ENCODE data around the gene DOCK1. TPM values are rescaled to one million over a fixed set of nuclear protein-coding genes. Genes with fewer than 3 reads are reported as not detected.

DOCK1 gene
- total RNA-seq, 2 experiments from 2014 or later: 0.22 to 0.29 TPM

DNA sequence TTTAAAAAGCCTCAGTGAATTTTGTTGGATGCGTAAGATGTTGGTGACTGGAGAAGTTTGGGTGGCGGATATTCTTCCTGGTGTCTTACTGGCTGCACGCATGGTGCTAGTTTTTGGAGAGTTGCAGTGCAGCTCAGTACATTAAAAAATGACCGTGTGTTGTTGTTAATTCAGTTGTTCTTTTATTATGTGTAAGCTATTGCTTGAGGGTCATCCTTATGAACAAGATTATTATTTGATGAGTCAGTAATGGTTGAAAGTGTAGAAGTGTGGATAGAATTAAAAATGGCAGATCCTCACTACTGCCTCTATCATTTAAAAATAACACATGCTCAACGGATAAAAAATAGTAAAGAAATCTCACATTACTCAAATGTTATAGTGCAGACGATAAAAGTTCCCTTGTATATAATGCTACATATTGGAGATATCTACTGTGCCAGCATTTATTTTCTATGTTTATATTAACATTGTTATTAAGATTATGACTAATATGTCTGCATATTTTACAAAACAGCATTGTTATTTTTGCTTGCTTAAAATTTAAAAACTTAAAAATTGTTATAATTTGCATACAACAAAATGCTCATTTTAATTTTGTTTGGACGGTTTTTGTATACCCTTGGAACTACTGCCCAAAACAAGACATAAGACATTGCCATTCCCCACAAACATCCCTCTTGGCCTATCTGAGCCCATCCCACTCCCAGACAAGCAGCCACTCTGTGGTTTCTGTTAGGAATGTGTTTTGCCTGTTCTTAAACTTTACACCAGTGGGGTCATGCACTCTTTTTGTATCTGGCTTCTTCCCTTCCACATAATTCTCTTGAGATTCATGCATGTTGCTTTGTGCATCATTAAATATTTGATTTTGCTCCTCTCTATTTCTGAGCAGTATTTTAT lies 142.0 kb downstream of the DOCK1 start:
- intact Hi-C loops (cut with micrococcal nuclease): no loop called here
- no peak for DNase-seq
- ChIA-PET POLR2A (no interaction called here), CTCF (no interaction called here)
- Mint-ChIP-seq H3K4me3 (no peak overlapping the region), H3K27ac (no peak overlapping the region), H3K4me1 (ENCODE audit: low read depth) (no peaks in the 10 kb centered on the region), H3K9me3 (no peaks in the 10 kb centered on the region), H3K27me3 (no peaks in the 10 kb centered on the region), H3K36me3 (no peaks in the 10 kb centered on the region)

DNA sequence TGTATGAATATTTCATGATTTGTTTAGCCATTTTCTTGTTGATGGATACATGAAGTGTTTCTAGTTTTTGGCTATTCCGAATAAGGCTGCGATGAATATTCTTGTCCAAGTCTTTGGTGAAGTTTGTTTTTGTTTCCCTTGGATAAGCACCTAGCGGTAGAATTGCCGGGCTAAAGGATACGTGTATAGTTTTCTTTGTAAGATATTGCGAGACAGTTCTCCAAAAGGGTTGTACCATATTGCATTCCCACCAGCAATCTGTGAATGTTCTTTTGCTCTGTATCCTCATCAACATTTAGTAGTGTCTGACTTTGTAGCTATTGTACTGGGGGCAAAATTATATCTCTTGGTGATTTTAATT lies 142.6 kb downstream of the DOCK1 start:
- Mint-ChIP-seq H3K4me3 (no peak overlapping the region), H3K36me3 (no peaks in the 10 kb centered on the region), H3K27me3 (no peaks in the 10 kb centered on the region), H3K4me1 (ENCODE audit: low read depth) (no peaks in the 10 kb centered on the region), H3K9me3 (peaks cover 2% of the 10 kb centered on the region), H3K27ac (no peak overlapping the region)
- no peak for DNase-seq
- intact Hi-C loops (cut with micrococcal nuclease): no loop called here
- CTCF ChIA-PET: no interaction called here
- POLR2A ChIA-PET: no interaction called here

DNA sequence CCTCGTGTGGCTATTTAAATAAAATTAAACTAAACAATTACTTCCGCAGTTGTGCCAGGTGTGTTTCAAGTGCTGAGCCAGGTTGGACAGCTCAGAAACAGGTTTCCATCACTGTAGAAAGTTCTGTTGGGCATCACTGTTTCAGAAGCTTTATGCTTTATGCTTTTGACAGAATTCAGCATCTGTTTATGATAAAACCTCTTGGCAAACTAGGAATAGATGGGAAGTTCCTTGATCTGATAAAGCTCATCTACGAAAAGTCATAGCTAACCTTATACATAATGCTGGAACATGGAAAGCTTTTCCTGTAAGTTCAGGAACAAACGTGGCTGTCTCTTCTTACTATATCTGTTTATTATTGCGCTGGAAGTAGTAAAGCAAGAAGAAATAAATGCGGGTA lies 143.4 kb downstream of the DOCK1 start:
- Mint-ChIP-seq H3K4me3 (no peak overlapping the region), H3K4me1 (ENCODE audit: low read depth) (no peaks in the 10 kb centered on the region), H3K27me3 (no peaks in the 10 kb centered on the region), H3K9me3 (peaks cover 2% of the 10 kb centered on the region), H3K27ac (no peak overlapping the region), H3K36me3 (no peaks in the 10 kb centered on the region)
- DNase-seq: no peak
- CTCF ChIA-PET: no interaction called here
- intact Hi-C loops (cut with micrococcal nuclease): no loop called here
- POLR2A ChIA-PET: no interaction called here

DNA sequence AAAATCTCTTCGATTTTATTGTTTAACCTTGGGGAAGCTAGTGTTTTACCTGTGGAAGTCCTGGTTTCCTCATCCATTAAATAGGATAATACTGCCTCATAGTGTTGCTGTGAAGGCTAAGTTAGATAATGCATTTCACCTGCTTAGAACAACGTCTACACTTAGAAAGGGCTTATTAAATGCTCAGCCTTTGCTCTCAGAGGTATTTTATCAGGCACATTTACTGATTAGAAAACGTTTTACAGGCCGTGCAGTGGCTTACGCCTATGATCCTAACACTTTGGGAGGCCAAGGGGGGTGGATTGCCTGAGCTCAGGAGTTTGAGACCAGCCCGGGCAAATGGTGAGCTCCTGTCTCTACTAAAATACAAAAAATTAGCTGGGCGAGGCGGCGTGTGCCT lies 146.8 kb downstream of the DOCK1 start:
- no peaks in the 10 kb centered on the region for H3K27me3 Mint-ChIP-seq
- H3K9me3 Mint-ChIP-seq: peaks cover 2% of the 10 kb centered on the region
- POLR2A ChIA-PET: no interaction called here
- no peak overlapping the region for H3K27ac Mint-ChIP-seq
- CTCF ChIA-PET: no interaction called here
- intact Hi-C loops (cut with micrococcal nuclease): no loop called here
- H3K4me3 Mint-ChIP-seq: no peak overlapping the region
- no peak for DNase-seq
- no peaks in the 10 kb centered on the region for H3K36me3 Mint-ChIP-seq
- H3K4me1 Mint-ChIP-seq (ENCODE audit: low read depth): no peaks in the 10 kb centered on the region

DNA sequence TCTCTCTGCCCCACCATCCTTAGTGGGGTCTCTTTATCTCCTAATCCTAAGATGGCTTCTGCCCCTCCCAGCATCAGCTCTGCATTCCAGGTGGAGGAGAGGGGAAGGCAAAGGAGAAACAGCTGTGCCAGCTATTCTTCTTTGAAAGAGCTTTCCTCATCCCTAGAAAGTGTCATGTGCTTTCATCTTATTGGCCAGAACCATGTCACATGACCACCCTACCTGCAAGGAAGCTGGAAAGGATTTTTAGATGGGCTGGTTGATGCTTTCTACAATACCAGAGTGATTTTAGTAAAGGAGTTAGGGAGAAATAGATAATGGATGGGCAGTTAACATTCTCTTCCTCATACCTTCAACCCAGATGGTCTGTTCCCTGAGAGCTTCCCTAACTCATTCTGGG lies 150.0 kb downstream of the DOCK1 start:
- no peaks in the 10 kb centered on the region for H3K36me3 Mint-ChIP-seq
- H3K27ac Mint-ChIP-seq: no peak overlapping the region
- H3K27me3 Mint-ChIP-seq: no peaks in the 10 kb centered on the region
- no peaks in the 10 kb centered on the region for H3K4me1 Mint-ChIP-seq (ENCODE audit: low read depth)
- ChIA-PET POLR2A (no interaction called here), CTCF (no interaction called here)
- H3K4me3 Mint-ChIP-seq: no peak overlapping the region
- intact Hi-C loops (cut with micrococcal nuclease): no loop called here
- peaks cover 21% of the 10 kb centered on the region for H3K9me3 Mint-ChIP-seq
- DNase-seq: no peak

DNA sequence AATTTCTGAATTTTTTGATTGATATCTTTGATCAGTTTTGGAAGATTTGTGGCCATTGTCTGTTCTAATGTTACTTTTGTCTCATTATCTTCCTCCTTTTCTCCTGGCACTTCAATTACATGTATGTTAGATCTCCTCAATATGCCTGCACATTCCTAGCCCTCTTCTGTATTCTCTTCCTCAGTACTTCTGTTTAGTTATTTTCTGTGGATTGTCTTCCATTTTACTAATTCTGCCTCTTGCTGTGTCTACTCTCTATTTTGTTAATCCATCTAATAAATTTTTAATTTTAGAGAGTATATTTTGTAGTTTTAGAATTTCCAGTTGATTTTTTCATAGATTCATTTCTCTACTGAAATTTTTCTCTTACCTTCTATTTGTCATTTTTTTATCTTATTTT lies 154.1 kb downstream of the DOCK1 start:
- ChIA-PET CTCF (no interaction called here), POLR2A (no interaction called here)
- no peak overlapping the region for H3K4me3 Mint-ChIP-seq
- intact Hi-C loops (cut with micrococcal nuclease): no loop called here
- no peak overlapping the region for H3K27ac Mint-ChIP-seq
- H3K9me3 Mint-ChIP-seq: peaks cover 27% of the 10 kb centered on the region
- no peak for DNase-seq
- H3K36me3 Mint-ChIP-seq: no peaks in the 10 kb centered on the region
- no peaks in the 10 kb centered on the region for H3K4me1 Mint-ChIP-seq (ENCODE audit: low read depth)
- no peaks in the 10 kb centered on the region for H3K27me3 Mint-ChIP-seq

DNA sequence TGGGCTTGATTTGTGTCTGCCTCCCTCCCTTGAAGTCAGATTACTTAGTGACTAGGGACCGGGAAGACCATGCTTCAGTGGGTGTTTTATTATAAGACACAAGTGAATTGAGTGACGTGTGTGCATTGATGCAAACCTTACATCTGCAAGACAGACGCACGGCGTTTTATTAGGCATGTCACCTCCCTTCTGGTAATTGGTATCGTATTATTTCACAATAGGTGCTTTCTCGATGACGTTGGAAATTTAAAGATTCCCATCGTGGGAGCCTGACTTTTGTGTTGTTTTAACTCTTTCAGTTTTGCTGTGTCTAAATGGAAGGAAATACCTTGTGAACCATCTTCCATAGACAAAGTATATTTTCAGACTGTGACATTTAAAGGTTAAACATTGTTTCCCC lies 158.5 kb downstream of the DOCK1 start:
- H3K9me3 Mint-ChIP-seq: peaks cover 20% of the 10 kb centered on the region
- H3K4me1 Mint-ChIP-seq (ENCODE audit: low read depth): no peaks in the 10 kb centered on the region
- H3K36me3 Mint-ChIP-seq: no peaks in the 10 kb centered on the region
- POLR2A ChIA-PET: no interaction called here
- H3K27ac Mint-ChIP-seq: no peak overlapping the region
- H3K4me3 Mint-ChIP-seq: no peak overlapping the region
- CTCF ChIA-PET: no interaction called here
- intact Hi-C loops (cut with micrococcal nuclease): no loop called here
- DNase-seq: no peak
- H3K27me3 Mint-ChIP-seq: no peaks in the 10 kb centered on the region

DNA sequence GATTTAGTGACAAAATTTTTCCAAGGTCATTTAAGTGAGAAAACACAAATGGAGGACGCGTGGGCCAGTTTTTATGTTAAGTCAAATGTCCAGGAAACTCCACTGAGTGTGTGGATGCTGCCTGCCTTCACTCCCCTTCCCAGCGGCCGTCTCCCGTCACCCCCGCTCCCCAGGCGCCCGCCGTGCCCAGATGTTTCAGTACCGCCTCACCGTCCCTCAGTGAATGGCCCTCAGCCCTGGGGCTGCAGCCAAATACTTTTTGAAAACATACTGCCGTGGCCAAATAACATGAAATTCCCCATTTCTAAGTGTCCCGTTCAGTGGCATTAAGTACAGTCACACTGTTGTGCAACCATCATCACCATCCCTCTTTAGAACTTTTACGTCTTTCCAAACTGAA lies 159.2 kb downstream of the DOCK1 start:
- H3K4me3 Mint-ChIP-seq: no peak overlapping the region
- no peaks in the 10 kb centered on the region for H3K27me3 Mint-ChIP-seq
- H3K36me3 Mint-ChIP-seq: no peaks in the 10 kb centered on the region
- no peak overlapping the region for H3K27ac Mint-ChIP-seq
- no peaks in the 10 kb centered on the region for H3K4me1 Mint-ChIP-seq (ENCODE audit: low read depth)
- POLR2A ChIA-PET: no interaction called here
- no peak for DNase-seq
- peaks cover 14% of the 10 kb centered on the region for H3K9me3 Mint-ChIP-seq
- intact Hi-C loops (cut with micrococcal nuclease): no loop called here
- CTCF ChIA-PET: no interaction called here

DNA sequence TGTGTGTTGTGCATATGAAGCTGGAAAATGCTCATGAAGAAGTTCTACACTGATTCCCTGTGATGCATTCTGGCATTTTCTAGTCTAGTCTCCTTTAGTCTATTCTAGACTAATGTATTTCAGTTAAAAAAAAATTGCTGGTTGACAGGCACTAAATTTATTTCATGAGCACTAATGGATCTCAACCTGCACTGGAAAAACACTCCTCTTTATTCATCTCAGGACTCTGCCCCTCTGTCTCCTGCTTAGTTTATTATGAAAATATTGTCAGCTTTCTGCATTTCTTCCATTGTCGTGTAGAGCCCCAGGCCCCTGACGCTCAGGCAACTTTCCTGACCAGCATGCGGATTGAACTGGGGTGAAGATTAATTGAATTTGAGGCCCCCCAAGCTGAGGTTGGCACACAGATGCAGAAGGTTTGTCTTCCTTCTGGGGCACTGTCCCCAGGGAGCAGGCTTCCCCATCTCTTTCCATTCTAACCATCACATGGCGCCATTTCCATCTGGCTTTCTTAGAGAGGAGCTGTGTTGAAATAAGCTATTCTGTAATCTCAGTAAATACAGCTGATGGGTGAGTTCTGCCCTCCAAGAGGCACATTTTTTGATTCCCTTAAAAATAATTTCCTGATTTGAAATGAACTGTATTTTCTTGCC lies 162.4 kb downstream of the DOCK1 start:
- H3K27me3 Mint-ChIP-seq: no peaks in the 10 kb centered on the region
- intact Hi-C loops (cut with micrococcal nuclease): no loop called here

DNA sequence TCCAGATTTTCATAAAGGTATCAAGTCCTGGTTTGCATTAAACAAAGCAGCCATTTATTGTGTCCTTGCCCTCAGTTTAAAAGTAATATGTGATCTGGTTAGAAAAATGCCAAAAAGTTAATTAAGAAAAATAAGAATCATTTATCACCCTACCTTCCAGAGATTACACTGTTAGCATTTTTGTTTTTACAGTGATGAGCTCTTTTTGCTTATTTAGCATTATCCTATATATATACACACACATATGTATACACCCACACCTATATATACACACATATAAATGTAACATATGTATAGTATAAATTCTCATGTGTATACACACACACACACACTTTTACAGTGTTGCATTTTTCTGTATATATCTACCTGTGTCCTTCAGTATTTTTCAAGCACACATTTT lies 163.3 kb downstream of the DOCK1 start:
- Mint-ChIP-seq H3K36me3 (no peaks in the 10 kb centered on the region), H3K9me3 (no peaks in the 10 kb centered on the region), H3K27me3 (no peaks in the 10 kb centered on the region), H3K27ac (no peak overlapping the region), H3K4me1 (ENCODE audit: low read depth) (no peaks in the 10 kb centered on the region), H3K4me3 (no peak overlapping the region)
- ChIA-PET POLR2A (no interaction called here), CTCF (no interaction called here)
- intact Hi-C loops (cut with micrococcal nuclease): no loop called here
- DNase-seq: no peak

More for the DNA sequence above, 162.4 kb downstream of the DOCK1 start:
- no peak overlapping the region for H3K27ac Mint-ChIP-seq
- DNase-seq: no peak
- ChIA-PET CTCF (no interaction called here), POLR2A (no interaction called here)
- H3K4me1 Mint-ChIP-seq (ENCODE audit: low read depth): no peaks in the 10 kb centered on the region
- no peaks in the 10 kb centered on the region for H3K36me3 Mint-ChIP-seq
- no peaks in the 10 kb centered on the region for H3K9me3 Mint-ChIP-seq
- no peak overlapping the region for H3K4me3 Mint-ChIP-seq

DNA sequence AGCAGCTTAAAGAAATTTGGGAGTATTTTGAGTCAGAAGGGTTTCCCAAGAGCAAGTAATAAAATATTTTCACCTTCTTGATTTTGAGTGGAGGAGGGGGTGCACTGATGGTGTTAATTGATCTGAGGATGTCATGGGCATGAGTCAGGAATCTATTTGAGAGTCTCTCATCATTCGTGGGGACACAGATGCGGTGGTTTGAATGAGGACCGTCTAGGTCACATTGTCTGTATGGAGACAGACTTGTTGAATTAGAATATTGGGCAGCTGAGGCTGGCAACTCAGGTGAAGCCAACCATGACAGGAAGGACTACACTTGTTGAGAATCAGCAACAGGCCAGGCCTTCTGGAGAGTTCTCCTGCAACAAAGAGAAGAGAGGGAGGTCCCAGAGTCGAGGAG lies 164.2 kb downstream of the DOCK1 start:
- H3K27ac Mint-ChIP-seq: no peak overlapping the region
- CTCF ChIA-PET: no interaction called here
- intact Hi-C loops (cut with micrococcal nuclease): no loop called here
- no peaks in the 10 kb centered on the region for H3K9me3 Mint-ChIP-seq
- POLR2A ChIA-PET: no interaction called here
- H3K4me1 Mint-ChIP-seq (ENCODE audit: low read depth): no peaks in the 10 kb centered on the region
- DNase-seq: no peak
- H3K27me3 Mint-ChIP-seq: no peaks in the 10 kb centered on the region
- H3K36me3 Mint-ChIP-seq: no peaks in the 10 kb centered on the region
- no peak overlapping the region for H3K4me3 Mint-ChIP-seq

DNA sequence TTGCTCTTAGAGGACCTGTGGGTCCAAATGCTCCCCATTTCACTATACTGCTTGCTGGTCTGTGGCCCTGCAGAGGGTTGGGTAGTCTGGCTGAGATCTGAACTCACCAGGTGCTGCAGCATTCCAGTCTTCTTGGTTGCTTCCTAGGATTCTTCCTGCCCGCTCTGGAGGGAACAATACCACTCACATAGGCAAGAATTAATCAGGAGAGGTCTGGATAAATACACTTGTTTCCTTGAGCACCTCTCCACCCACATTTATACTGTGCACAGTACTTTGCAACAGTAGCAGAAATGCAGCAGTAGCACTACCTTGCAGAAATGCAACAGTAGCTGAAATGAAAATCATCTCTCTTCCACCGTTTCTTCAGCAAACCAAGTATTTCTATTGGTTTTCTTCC lies 165.9 kb downstream of the DOCK1 start:
- no peaks in the 10 kb centered on the region for H3K27me3 Mint-ChIP-seq
- no peaks in the 10 kb centered on the region for H3K9me3 Mint-ChIP-seq
- no peak for DNase-seq
- H3K4me3 Mint-ChIP-seq: no peak overlapping the region
- H3K27ac Mint-ChIP-seq: no peak overlapping the region
- CTCF ChIA-PET: no interaction called here
- POLR2A ChIA-PET: no interaction called here
- no peaks in the 10 kb centered on the region for H3K36me3 Mint-ChIP-seq
- intact Hi-C loops (cut with micrococcal nuclease): no loop called here
- no peaks in the 10 kb centered on the region for H3K4me1 Mint-ChIP-seq (ENCODE audit: low read depth)

DNA sequence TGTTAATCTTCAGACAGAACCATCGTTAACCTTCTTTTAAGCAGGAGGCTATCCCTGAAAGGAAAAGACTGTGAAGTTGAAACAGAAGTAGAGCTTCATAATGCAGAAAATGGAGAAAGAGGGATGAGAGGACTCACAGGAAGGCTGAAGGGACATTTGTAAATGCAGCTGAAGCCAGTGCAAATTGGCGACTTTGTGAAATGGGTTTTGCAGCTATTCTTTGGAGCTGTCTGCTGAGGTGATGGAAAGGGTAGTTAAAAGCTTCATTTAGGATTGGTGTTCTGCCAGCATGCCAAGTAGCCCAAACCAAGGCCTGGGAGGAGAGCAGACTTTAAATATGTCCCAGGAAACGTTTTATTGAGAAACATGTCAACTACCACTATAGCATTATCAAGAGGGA lies 168.4 kb downstream of the DOCK1 start:
- Mint-ChIP-seq H3K4me3 (no peak overlapping the region), H3K4me1 (ENCODE audit: low read depth) (no peaks in the 10 kb centered on the region), H3K27me3 (no peaks in the 10 kb centered on the region), H3K27ac (no peak overlapping the region), H3K36me3 (no peaks in the 10 kb centered on the region), H3K9me3 (no peaks in the 10 kb centered on the region)
- no peak for DNase-seq
- ChIA-PET POLR2A (no interaction called here), CTCF (no interaction called here)
- intact Hi-C loops (cut with micrococcal nuclease): no loop called here
